Heart left ventricle (tissue), 16 donors: ENCODE data around the gene ADGB. TPM values are rescaled to one million over a fixed set of nuclear protein-coding genes. Genes with fewer than 3 reads are reported as not detected.

Experiments used
- ATAC-seq, 4 donors: fragments of 200-7000 bp; cut with Tn5 transposase; one replicate each; pipeline ENCODE4 v1.9.1; 2020 to 2022; ENCODE audit warnings: moderate library complexity in 4 of 4, mild to moderate bottlenecking in 3 of 4, moderate number of reproducible peaks in 1 of 4
- DNase-seq, 5 donors: peaks; one replicate each; pipeline ENCODE4 v3.0.0-alpha.2; 2020
- H3K27ac ChIP-seq, 12 donors: fragments of 200-600 bp; sonication (generic) in 4 of 12; one replicate each; pipeline versions ENCODE4 v1.5.0 to v1.8.0; 2016 to 2022; ENCODE audit warnings: mild to moderate bottlenecking in 2 of 12
- H3K27me3 ChIP-seq, 9 donors: fragments of 200-600 bp; sonication (generic) in 2 of 9; one replicate each; pipeline versions ENCODE4 v1.5.1 to v1.8.0; 2016 to 2022; ENCODE audit warnings: mild to moderate bottlenecking in 3 of 9
- H3K36me3 ChIP-seq, 9 donors: fragments of 200-600 bp; sonication (generic) in 2 of 9; one replicate each; pipeline versions ENCODE4 v1.5.0 to v1.8.0; 2018 to 2022; ENCODE audit warnings: mild to moderate bottlenecking in 2 of 9
- H3K4me1 ChIP-seq, 12 donors: fragments of 200-600 bp; sonication (generic) in 4 of 12; one replicate each; pipeline versions ENCODE4 v1.5.0 to v1.8.0; 2016 to 2022; ENCODE audit warnings: mild to moderate bottlenecking in 3 of 12
- H3K4me3 ChIP-seq, 12 donors: fragments of 200-600 bp; sonication (generic) in 4 of 12; one replicate each; pipeline versions ENCODE4 v1.5.0 to v1.8.0; 2017 to 2022; ENCODE audit warnings: mild to moderate bottlenecking in 9 of 12, moderate library complexity in 4 of 12
- H3K9me3 ChIP-seq, 12 donors: fragments of 200-600 bp; sonication (generic) in 4 of 12; one replicate each; pipeline versions ENCODE4 v1.5.0 to v1.8.0; 2016 to 2022; ENCODE audit warnings: mild to moderate bottlenecking in 1 of 12
- CTCF ChIP-seq, 12 donors: fragments of 200-600 bp; sonication (generic) in 4 of 12; IDR thresholded peaks; one replicate each; pipeline versions ENCODE4 v1.5.0 to v1.8.0; 2018 to 2022; ENCODE audit warnings: antibody characterized with exemption in 12 of 12, mild to moderate bottlenecking in 5 of 12
- POLR2A ChIP-seq, 2 donors: fragments of 450-650 bp; IDR thresholded peaks; one replicate each; pipeline ENCODE4 v1.6.1; 2017; ENCODE audit warnings: antibody characterized with exemption in 2 of 2, mild to moderate bottlenecking in 2 of 2, moderate library complexity in 2 of 2
- WGBS, 4 donors: extraction: QIAGEN DNeasy Blood & Tissue Kit in 2 of 4; methylation state at CpG; one replicate each; pipeline versions ENCODE4 v1.1.5 to v1.1.7; 2013 to 2018; 5-methylcytosine and 5-hydroxymethylcytosine counted together
- intact Hi-C, 10 donors: fragments of 100-400 bp; cut with DNase I; formaldehyde crosslinking; loops; one replicate each; pipeline versions ENCODE4 v1.11.1 to v1.14.2; 2022
- polyA plus RNA-seq, 2 donors: library from polyadenylated mRNA; stranded (reverse); fragments of 200-250 nt; gene quantifications; one replicate each; pipeline ENCODE4 v1.2.3, GENCODE V29; 2013
- total RNA-seq, 9 donors: library from RNA; depleted of rRNA in 2 of 9; stranded (reverse); fragments of >200 nt in 2 of 9; fragmentation: NEBNext Ultra II Directional in 3 of 9; extraction: Animal tissue kit (Norgen Biotek cat#: 25700) in 3 of 9; gene quantifications; one replicate each; pipeline versions ENCODE4 v1.1.0 to v1.2.4, GENCODE V29; 2016 to 2023
- donor health status: ischemic (EF 13 %, LVEDD 7.1; RV severe dilation, severe dysfunction).
- donor health status: healthy with polysubstance abuse.
- donor health status: DM: no; HTN: yes; CAD: no.
- donor health status: DM: no; HTN: no; CAD: no.
- donor health status: ischemic (EF 25% LVEDD 6.9; RV normal size, moderate dysfunction).
- donor health status: ischemic (EF 25% LVEDD 5.7; RV mildly dilated, moderate dysfunction).
- donor health status: healthy.
- donor health status: DM: yes; HTN: yes; CAD: no.
- donor health status: ischemic (EF 35%, LVEDD 5.7; RV mildly dilated, moderate dysfunction).
- donor health status: nonischemic (EF 11% LVEDD 7.7; RV severe dilation, severe dysfunction).
- donor health status: DM: yes; HTN: yes; CAD: no.
- donor health status: PGD.
- donor health status: ischemic (EF 29% LVEDD 5.4; RV normal size, mild dysfunction).
- donor health status: nonischemic (EF 23%, LVEDD 6.1; RV moderate dilation, normal function).

Gene ADGB
- total and polyA plus RNA-seq, 11 donors: not detected

- intact Hi-C loops: no loop called here
- no peaks in the 10 kb centered on the region for H3K36me3 ChIP-seq
- TF ChIP-seq CTCF (IDR thresholded peaks at IDR 0.05) (no peak), POLR2A (IDR thresholded peaks at IDR 0.05) (no peak)
- ATAC-seq (no peak), DNase-seq (no peak)
- no peak overlapping the region for H3K27ac ChIP-seq
- no peak overlapping the region for H3K4me3 ChIP-seq
- peaks cover 0 to 15% (median 0%) of the 10 kb centered on the region in 12 donors for H3K4me1 ChIP-seq
- 68 to 83% (median 80%) methylated on average over 1 of the region's 1 CpG for WGBS, 4 donors
- H3K9me3 ChIP-seq: no peaks in the 10 kb centered on the region
- H3K27me3 ChIP-seq: no peaks in the 10 kb centered on the region
These were observed 16.8 kb upstream of the ADGB start for GRCh38 chr6:146581968-146582367.

GRCh38 chr6:146582857-146583256, 15.9 kb upstream of the ADGB start:
- no peak for TF ChIP-seq POLR2A (IDR thresholded peaks at IDR 0.05)
- no peak for TF ChIP-seq CTCF (IDR thresholded peaks at IDR 0.05)
- no peaks in the 10 kb centered on the region for H3K9me3 ChIP-seq
- ATAC-seq (no peak), DNase-seq (peak in 3 of 5 donors; percentile 38 to 66 (median 41))
- H3K27ac ChIP-seq: peak overlapping the region in 1 of 12 donors; percentile 40
- no peaks in the 10 kb centered on the region for H3K27me3 ChIP-seq
- H3K36me3 ChIP-seq: no peaks in the 10 kb centered on the region
- no peak overlapping the region for H3K4me3 ChIP-seq
- peaks cover 0 to 21% (median 0%) of the 10 kb centered on the region in 12 donors for H3K4me1 ChIP-seq
- intact Hi-C loops: no loop called here
- WGBS, 4 donors: 49 to 67% (median 62%) methylated on average over 4 to 5 of the region's 5 CpGs

GRCh38 chr6:146583966-146584365, 14.8 kb upstream of the ADGB start:
- peaks cover 0 to 21% (median 0%) of the 10 kb centered on the region in 12 donors for H3K4me1 ChIP-seq
- no peak overlapping the region for H3K27ac ChIP-seq
- H3K9me3 ChIP-seq: no peaks in the 10 kb centered on the region
- WGBS, 4 donors: 56 to 72% (median 68%) methylated on average over 1 of the region's 1 CpG
- no peaks in the 10 kb centered on the region for H3K36me3 ChIP-seq
- DNase-seq (no peak), ATAC-seq (no peak)
- no peak overlapping the region for H3K4me3 ChIP-seq
- TF ChIP-seq POLR2A (IDR thresholded peaks at IDR 0.05): no peak
- no peak for TF ChIP-seq CTCF (IDR thresholded peaks at IDR 0.05)
- no peaks in the 10 kb centered on the region for H3K27me3 ChIP-seq
- intact Hi-C loops: no loop called here

GRCh38 chr6:146587459-146587858, 11.3 kb upstream of the ADGB start:
- intact Hi-C loops: no loop called here
- no peak overlapping the region for H3K4me3 ChIP-seq
- H3K27me3 ChIP-seq: no peaks in the 10 kb centered on the region
- H3K36me3 ChIP-seq: no peaks in the 10 kb centered on the region
- H3K27ac ChIP-seq: no peak overlapping the region
- DNase-seq (no peak), ATAC-seq (no peak)
- 0 to 90% (median 0%) methylated on average over 1 of the region's 1 CpG for WGBS, 4 donors
- no peak for TF ChIP-seq CTCF (IDR thresholded peaks at IDR 0.05)
- no peak for TF ChIP-seq POLR2A (IDR thresholded peaks at IDR 0.05)
- H3K9me3 ChIP-seq: no peaks in the 10 kb centered on the region
- H3K4me1 ChIP-seq: peaks cover 0 to 20% (median 0%) of the 10 kb centered on the region in 12 donors
